ENCODE data around the gene ADGRF3. TPM values are rescaled to one million over a fixed set of nuclear protein-coding genes. Genes with fewer than 3 reads are reported as not detected.

Gene ADGRF3
- total RNA-seq, 1 experiment from 2014 or later, result 0.39 TPM

- H3K27ac ChIP-seq (ENCODE audit: low read depth, low read length, poor library complexity, severe bottlenecking), result no peak overlapping the region
- peaks cover 57% of the 10 kb centered on the region for H3K36me3 ChIP-seq (ENCODE audit: insufficient read depth, low read length, poor library complexity, severe bottlenecking)
- H3K4me3 ChIP-seq (ENCODE audit: low read depth, low read length, poor library complexity, severe bottlenecking), result no peak overlapping the region
- H3K9me3 ChIP-seq (ENCODE audit: low read depth, low read length, poor library complexity, severe bottlenecking), result no peaks in the 10 kb centered on the region
- BruUV-seq (replicated peaks), result no TSS peak
- no peak for DNase-seq (ENCODE audit: low spot score)
- no peaks in the 10 kb centered on the region for H3K27me3 ChIP-seq (replicated peaks; ENCODE audit: insufficient read depth, low read depth, low read length, poor library complexity)
- ChIA-PET POLR2A (ENCODE audit: low non-redundant PET) (no interaction called here), CTCF (no interaction called here)
- TF ChIP-seq CTCF (conservative IDR thresholded peaks at IDR 0.05; ENCODE audit: low read depth, low read length) (no peak), EZH2 (IDR thresholded peaks at IDR 0.05; ENCODE audit: borderline replicate concordance, low read depth, low read length, poor library complexity, severe bottlenecking) (no peak)
- H3K4me1 ChIP-seq (ENCODE audit: insufficient read depth, low read length, poor library complexity, severe bottlenecking), result no peaks in the 10 kb centered on the region
- intact Hi-C loops (cut with micrococcal nuclease; ENCODE audit: unreplicated experiment), result no loop called here
These were observed 63.0 kb downstream of the ADGRF3 start for GRCh38 chr2:26283606-26284005.

GRCh38 chr2:26281226-26281625 is 65.4 kb downstream of the ADGRF3 start:
- no peak for DNase-seq (ENCODE audit: low spot score)
- no peaks in the 10 kb centered on the region for H3K27me3 ChIP-seq (replicated peaks; ENCODE audit: insufficient read depth, low read depth, low read length, poor library complexity)
- no peaks in the 10 kb centered on the region for H3K9me3 ChIP-seq (ENCODE audit: low read depth, low read length, poor library complexity, severe bottlenecking)
- no peak for TF ChIP-seq CTCF (conservative IDR thresholded peaks at IDR 0.05; ENCODE audit: low read depth, low read length)
- no peak for TF ChIP-seq EZH2 (IDR thresholded peaks at IDR 0.05; ENCODE audit: borderline replicate concordance, low read depth, low read length, poor library complexity, severe bottlenecking)
- intact Hi-C loops (cut with micrococcal nuclease; ENCODE audit: unreplicated experiment), result no loop called here
- H3K36me3 ChIP-seq (ENCODE audit: insufficient read depth, low read length, poor library complexity, severe bottlenecking), result peaks cover 60% of the 10 kb centered on the region
- CTCF ChIA-PET, result no interaction called here
- BruUV-seq (replicated peaks), result no TSS peak
- no peaks in the 10 kb centered on the region for H3K4me1 ChIP-seq (ENCODE audit: insufficient read depth, low read length, poor library complexity, severe bottlenecking)
- no peak overlapping the region for H3K27ac ChIP-seq (ENCODE audit: low read depth, low read length, poor library complexity, severe bottlenecking)
- POLR2A ChIA-PET (ENCODE audit: low non-redundant PET), result no interaction called here
- H3K4me3 ChIP-seq (ENCODE audit: low read depth, low read length, poor library complexity, severe bottlenecking), result no peak overlapping the region

- intact Hi-C loops (cut with micrococcal nuclease; ENCODE audit: unreplicated experiment), result no loop called here
- TF ChIP-seq CTCF (conservative IDR thresholded peaks at IDR 0.05; ENCODE audit: low read depth, low read length) (no peak), EZH2 (IDR thresholded peaks at IDR 0.05; ENCODE audit: borderline replicate concordance, low read depth, low read length, poor library complexity, severe bottlenecking) (no peak)
- Histone ChIP-seq H3K4me3 (ENCODE audit: low read depth, low read length, poor library complexity, severe bottlenecking) (no peak overlapping the region), H3K4me1 (ENCODE audit: insufficient read depth, low read length, poor library complexity, severe bottlenecking) (no peaks in the 10 kb centered on the region), H3K9me3 (ENCODE audit: low read depth, low read length, poor library complexity, severe bottlenecking) (no peaks in the 10 kb centered on the region), H3K27ac (ENCODE audit: low read depth, low read length, poor library complexity, severe bottlenecking) (no peak overlapping the region), H3K27me3 (replicated peaks; ENCODE audit: insufficient read depth, low read depth, low read length, poor library complexity) (no peaks in the 10 kb centered on the region), H3K36me3 (ENCODE audit: insufficient read depth, low read length, poor library complexity, severe bottlenecking) (peaks cover 50% of the 10 kb centered on the region)
- ChIA-PET CTCF (no interaction called here), POLR2A (ENCODE audit: low non-redundant PET) (no interaction called here)
- no peak for DNase-seq (ENCODE audit: low spot score)
- no TSS peak for BruUV-seq (replicated peaks)
These were observed 66.7 kb downstream of the ADGRF3 start for GRCh38 chr2:26279886-26280285.
